Progenitor cell of endocrine pancreas (in vitro differentiated cells): ENCODE measurements around the gene FOXJ2. TPM values are rescaled to one million over a fixed set of nuclear protein-coding genes. Genes with fewer than 3 reads are reported as not detected.
A peak's percentile ranks its signal among the peaks of the same experiment; 100 is the strongest.
"Not testable (repeated sequence)": the region's sequence is repeated elsewhere in the genome, so short reads cannot be mapped to it uniquely, and the experiment has no call there.

Experiments used
- DNase-seq: peaks from one replicate; pipeline ENCODE4 v3.0.0; 2021; ENCODE audit warnings: low spot score; ENCODE audit not compliant: unreplicated experiment
- H3K27ac Mint-ChIP-seq: 2 replicates; pipeline ENCODE4 v1.8.0; 2021; ENCODE audit warnings: mild to moderate bottlenecking, moderate library complexity, mixed read lengths
- H3K27me3 Mint-ChIP-seq: 2 replicates; pipeline ENCODE4 v1.8.0; 2021; ENCODE audit warnings: mixed read lengths
- H3K36me3 Mint-ChIP-seq: 2 replicates; pipeline ENCODE4 v1.8.0; 2022; ENCODE audit warnings: mixed read lengths; ENCODE audit not compliant: insufficient read depth
- H3K4me1 Mint-ChIP-seq: 2 replicates; pipeline ENCODE4 v1.8.0; 2021; ENCODE audit warnings: low read depth, mixed read lengths
- H3K4me3 Mint-ChIP-seq: 2 replicates; pipeline ENCODE4 v1.8.0; 2021; ENCODE audit warnings: low read depth, mild to moderate bottlenecking, moderate library complexity, mixed read lengths
- H3K9me3 Mint-ChIP-seq: 2 replicates; pipeline ENCODE4 v1.8.0; 2021; ENCODE audit warnings: low read depth, mixed read lengths
- CTCF ChIP-seq: fragments of 200-600 bp; sonication (generic); IDR thresholded peaks from one replicate; pipeline ENCODE4 v1.5.0; 2021; ENCODE audit warnings: antibody characterized with exemption, mild to moderate bottlenecking; ENCODE audit not compliant: unreplicated experiment
- total RNA-seq: library from RNA; stranded (reverse); gene quantifications from 2 replicates; pipeline ENCODE4 v1.2.1, GENCODE V29; 2021

FOXJ2 gene
- total RNA-seq, 1 donor from 2014 or later, result 20.8 TPM

DNA sequence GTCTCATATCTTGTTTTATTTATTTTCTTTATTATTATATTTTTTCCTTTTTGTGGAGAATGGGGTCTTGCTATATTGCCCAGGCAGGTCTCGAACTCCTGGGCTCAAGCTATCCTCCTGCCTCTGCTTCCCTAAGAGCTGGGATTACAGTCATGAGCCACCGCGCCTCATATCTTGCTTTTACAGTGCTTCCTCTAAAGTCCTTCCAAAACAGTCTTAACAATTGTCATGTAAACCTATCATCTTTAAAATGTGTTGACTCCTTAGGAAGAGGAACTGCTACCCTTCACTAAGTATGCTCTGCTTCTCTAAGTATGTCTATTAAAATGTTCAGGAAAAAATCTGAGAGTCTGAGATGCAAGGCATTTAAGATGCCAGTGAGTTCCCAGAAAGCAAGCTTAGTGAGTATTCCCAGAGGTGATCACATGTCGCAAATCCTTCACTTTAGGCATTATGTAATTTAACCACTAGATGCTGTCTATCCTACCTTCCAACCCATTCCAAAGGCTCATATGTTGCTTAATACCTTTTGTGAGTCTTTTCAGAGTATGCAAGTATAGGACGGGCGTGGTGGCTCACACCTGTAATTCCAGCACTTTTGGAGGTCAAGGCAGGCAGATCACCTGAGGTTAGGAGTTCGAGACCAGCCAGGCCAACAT lies 19.7 kb upstream of the FOXJ2 start:
- Mint-ChIP-seq H3K36me3 (no peaks in the 10 kb centered on the region), H3K27me3 (peaks cover 27% of the 10 kb centered on the region), H3K9me3 (no peaks in the 10 kb centered on the region), H3K4me1 (no peaks in the 10 kb centered on the region), H3K27ac (no peak overlapping the region), H3K4me3 (no peak overlapping the region)
- no peak for TF ChIP-seq CTCF
- DNase-seq, result no peak

GRCh38 chr12:8014836-8015235 lies 17.7 kb upstream of the FOXJ2 start:
- Mint-ChIP-seq H3K27ac (no peak overlapping the region), H3K36me3 (no peaks in the 10 kb centered on the region), H3K9me3 (no peaks in the 10 kb centered on the region), H3K27me3 (peaks cover 42% of the 10 kb centered on the region), H3K4me3 (no peak overlapping the region), H3K4me1 (peaks cover 3% of the 10 kb centered on the region)
- no peak for TF ChIP-seq CTCF
- no peak for DNase-seq

DNA sequence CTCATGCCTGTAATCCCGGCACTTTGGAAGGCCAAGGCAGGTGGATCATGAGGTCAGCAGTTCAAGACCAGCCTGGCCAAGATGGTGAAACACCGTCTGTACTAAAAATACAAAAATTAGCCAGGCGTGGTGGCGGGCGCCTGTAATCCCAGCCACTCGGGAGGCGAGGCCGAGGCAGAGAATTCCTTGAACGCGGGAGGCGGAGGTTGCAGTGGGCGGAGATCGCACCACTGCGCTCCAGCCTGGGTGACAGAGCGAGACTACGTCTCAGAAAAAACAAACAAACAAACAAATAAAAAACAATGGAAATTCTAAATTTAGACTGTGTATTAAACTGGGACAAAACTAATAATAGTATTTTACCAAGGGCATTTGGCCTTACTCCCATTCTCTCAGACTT lies 14.3 kb upstream of the FOXJ2 start:
- Mint-ChIP-seq H3K4me3 (peak overlapping the region; percentile 69), H3K27me3 (peaks cover 48% of the 10 kb centered on the region)
- not testable (repeated sequence) for H3K9me3 Mint-ChIP-seq, H3K36me3 Mint-ChIP-seq, DNase-seq, H3K27ac Mint-ChIP-seq, H3K4me1 Mint-ChIP-seq

- no peaks in the 10 kb centered on the region for H3K9me3 Mint-ChIP-seq
- peak; percentile 62 for DNase-seq
- H3K27ac Mint-ChIP-seq, result peak overlapping the region; percentile 5
- H3K36me3 Mint-ChIP-seq, result no peaks in the 10 kb centered on the region
- peak; percentile 42 for TF ChIP-seq CTCF
- H3K4me3 Mint-ChIP-seq, result peak overlapping the region; percentile 69
- peaks cover 48% of the 10 kb centered on the region for H3K27me3 Mint-ChIP-seq
- peaks cover 3% of the 10 kb centered on the region for H3K4me1 Mint-ChIP-seq
Measured at GRCh38 chr12:8018666-8019581, 13.6 kb upstream of the FOXJ2 start.

GRCh38 chr12:8026291-8026900 lies 6.1 kb upstream of the FOXJ2 start:
- no peak for TF ChIP-seq CTCF
- H3K4me3 Mint-ChIP-seq, result peak overlapping the region; percentile 85
- H3K36me3 Mint-ChIP-seq, result no peaks in the 10 kb centered on the region
- peak; percentile 93 for DNase-seq
- H3K27me3 Mint-ChIP-seq, result no peaks in the 10 kb centered on the region
- H3K27ac Mint-ChIP-seq, result peak overlapping the region; percentile 98
- H3K4me1 Mint-ChIP-seq, result peaks cover 6% of the 10 kb centered on the region
- no peaks in the 10 kb centered on the region for H3K9me3 Mint-ChIP-seq
